BLaER1 treated with 17β-estradiol and CSF1 and Interleukin-3, amounts not matched to agents 10 nM and 100 nM (cell line): ENCODE measurements around the gene FOXA3.
"Not testable (repeated sequence)": the region's sequence is repeated elsewhere in the genome, so short reads cannot be mapped to it uniquely, and the experiment has no call there.

Source experiments
- H3K27ac ChIP-seq, 11 experiments: shearing (Covaris generic); formaldehyde crosslinking; 2 replicates each; pipeline ENCODE4 v1.8.1; 2022
- H3K27me3 ChIP-seq, 11 experiments: shearing (Covaris generic); formaldehyde crosslinking; 2 replicates each; pipeline ENCODE4 v1.8.1; 2022
- H3K36me3 ChIP-seq, 11 experiments: shearing (Covaris generic); formaldehyde crosslinking; 2 replicates each; pipeline ENCODE4 v1.8.1; 2022
- H3K4me1 ChIP-seq, 10 experiments: shearing (Covaris generic); formaldehyde crosslinking; 2 replicates each; pipeline ENCODE4 v1.8.1; 2022
- H3K4me2 ChIP-seq, 11 experiments: shearing (Covaris generic); formaldehyde crosslinking; 2 replicates each; pipeline ENCODE4 v1.8.1; 2022
- H3K4me3 ChIP-seq, 10 experiments: shearing (Covaris generic); formaldehyde crosslinking; 2 replicates each; pipeline ENCODE4 v1.8.1; 2022
- H3K9ac ChIP-seq, 11 experiments: shearing (Covaris generic); formaldehyde crosslinking; 2 replicates each; pipeline ENCODE4 v1.8.1; 2022
- H3K9me3 ChIP-seq, 11 experiments: shearing (Covaris generic); formaldehyde crosslinking; replicated peaks in 1 of 11; 2 replicates each; pipeline ENCODE4 v1.8.1; 2022
- H4K20me1 ChIP-seq, 11 experiments: shearing (Covaris generic); formaldehyde crosslinking; 2 replicates each; pipeline ENCODE4 v1.8.1; 2022
- Cebpa-rat ChIP-seq, 11 experiments: shearing (Covaris generic); IDR thresholded peaks; 2 replicates each; pipeline ENCODE4 v1.8.1; 2022

The FOXA3 gene

GRCh38 chr19:45864629-45865082, 530 bp downstream of the FOXA3 start:
- no peak for TF ChIP-seq Cebpa-rat (IDR thresholded peaks at IDR 0.05)
- peaks cover 12 to 23% (median 15%) of the 10 kb centered on the region in 11 experiments for H3K36me3 ChIP-seq
- H3K9me3 ChIP-seq = no peaks in the 10 kb centered on the region
- H3K4me2 ChIP-seq = peak overlapping the region in 4 of 11 experiments; percentile 78 to 93 (median 86); a peak in 5 of 22 replicates
- no peak overlapping the region; a peak in 2 of 20 replicates for H3K4me3 ChIP-seq
- no peak overlapping the region for H3K9ac ChIP-seq
- peaks cover 4 to 22% (median 13%) of the 10 kb centered on the region in 11 experiments; a peak in 15 of 22 replicates for H4K20me1 ChIP-seq
- no peak overlapping the region for H3K27ac ChIP-seq
- H3K4me1 ChIP-seq = peaks cover 21 to 26% (median 24%) of the 10 kb centered on the region in 10 experiments
- H3K27me3 ChIP-seq = peaks cover 31 to 48% (median 42%) of the 10 kb centered on the region in 11 experiments

GRCh38 chr19:45865269-45865948, 1.3 kb downstream of the FOXA3 start:
- H4K20me1 ChIP-seq = peaks cover 0 to 15% (median 8%) of the 10 kb centered on the region in 11 experiments; a peak in 14 of 22 replicates
- no peak overlapping the region for H3K4me2 ChIP-seq
- no peak overlapping the region for H3K4me3 ChIP-seq
- no peak for TF ChIP-seq Cebpa-rat (IDR thresholded peaks at IDR 0.05)
- no peak overlapping the region for H3K9ac ChIP-seq
- H3K27me3 ChIP-seq = peaks cover 31 to 48% (median 42%) of the 10 kb centered on the region in 11 experiments
- H3K9me3 ChIP-seq = no peaks in the 10 kb centered on the region
- H3K4me1 ChIP-seq = peaks cover 21 to 26% (median 24%) of the 10 kb centered on the region in 10 experiments
- peaks cover 5 to 15% (median 8%) of the 10 kb centered on the region in 11 experiments; a peak in 17 of 22 replicates for H3K36me3 ChIP-seq
- no peak overlapping the region for H3K27ac ChIP-seq

GRCh38 chr19:45866400-45867176, 2.5 kb downstream of the FOXA3 start:
- Histone ChIP-seq H3K36me3 (peaks cover 0 to 3% (median 0%) of the 10 kb centered on the region in 11 experiments; a peak in 3 of 22 replicates), H4K20me1 (peaks cover 0 to 7% (median 0%) of the 10 kb centered on the region in 11 experiments; a peak in 7 of 22 replicates), H3K9me3 (no peaks in the 10 kb centered on the region), H3K4me2 (no peak overlapping the region), H3K4me3 (no peak overlapping the region), H3K27ac (no peak overlapping the region), H3K4me1 (peaks cover 11 to 14% (median 12%) of the 10 kb centered on the region in 10 experiments), H3K9ac (no peak overlapping the region), H3K27me3 (peaks cover 31 to 48% (median 42%) of the 10 kb centered on the region in 11 experiments)
- TF ChIP-seq Cebpa-rat (IDR thresholded peaks at IDR 0.05) = no peak

- peaks cover 31 to 48% (median 42%) of the 10 kb centered on the region in 11 experiments for H3K27me3 ChIP-seq
- not testable (repeated sequence) for H4K20me1 ChIP-seq, H3K4me3 ChIP-seq, H3K4me1 ChIP-seq, H3K9ac ChIP-seq, H3K4me2 ChIP-seq, H3K27ac ChIP-seq, H3K9me3 ChIP-seq, H3K36me3 ChIP-seq
These were observed 3.1 kb downstream of the FOXA3 start for GRCh38 chr19:45867241-45867640.

- peaks cover 0 to 16% (median 8%) of the 10 kb centered on the region in 10 experiments; a peak in 17 of 20 replicates for H3K4me1 ChIP-seq
- no peak for TF ChIP-seq Cebpa-rat (IDR thresholded peaks at IDR 0.05)
- H3K27ac ChIP-seq = no peak overlapping the region
- no peaks in the 10 kb centered on the region for H4K20me1 ChIP-seq
- H3K36me3 ChIP-seq = no peaks in the 10 kb centered on the region
- H3K9ac ChIP-seq = no peak overlapping the region
- no peak overlapping the region for H3K4me3 ChIP-seq
- no peak overlapping the region for H3K4me2 ChIP-seq
- no peaks in the 10 kb centered on the region for H3K9me3 ChIP-seq
- peaks cover 7 to 21% (median 15%) of the 10 kb centered on the region in 11 experiments for H3K27me3 ChIP-seq
These were observed 6.7 kb downstream of the FOXA3 start for GRCh38 chr19:45870798-45871197.

- Histone ChIP-seq H3K4me3 (no peak overlapping the region), H4K20me1 (no peaks in the 10 kb centered on the region), H3K27ac (no peak overlapping the region), H3K36me3 (no peaks in the 10 kb centered on the region), H3K9me3 (no peaks in the 10 kb centered on the region), H3K27me3 (peaks cover 0 to 7% (median 2%) of the 10 kb centered on the region in 11 experiments; a peak in 8 of 22 replicates), H3K4me1 (peaks cover 15 to 31% (median 23%) of the 10 kb centered on the region in 10 experiments), H3K9ac (no peak overlapping the region), H3K4me2 (peak overlapping the region in 3 of 11 experiments; percentile 15 to 21 (median 18); a peak in 1 of 22 replicates)
- no peak for TF ChIP-seq Cebpa-rat (IDR thresholded peaks at IDR 0.05)
These were observed 8.2 kb downstream of the FOXA3 start for GRCh38 chr19:45872095-45872919.

- Histone ChIP-seq H3K9me3 (no peaks in the 10 kb centered on the region), H3K9ac (no peak overlapping the region), H3K27ac (no peak overlapping the region), H4K20me1 (0 out of 22 replicates have a peak, but pooled peaks cover 0 to 4% (median 0%) of the 10 kb centered on the region in 11 experiments), H3K36me3 (no peaks in the 10 kb centered on the region), H3K4me2 (peak overlapping the region in 2 of 11 experiments; percentile 15 to 18; a peak in 1 of 22 replicates), H3K4me3 (no peak overlapping the region), H3K27me3 (peaks cover 0 to 7% (median 0%) of the 10 kb centered on the region in 11 experiments; a peak in 2 of 22 replicates), H3K4me1 (peaks cover 22 to 41% (median 33%) of the 10 kb centered on the region in 10 experiments)
- no peak for TF ChIP-seq Cebpa-rat (IDR thresholded peaks at IDR 0.05)
These were observed 9.2 kb downstream of the FOXA3 start for GRCh38 chr19:45873219-45873772.

- peaks cover 0 to 17% (median 0%) of the 10 kb centered on the region in 11 experiments; a peak in 2 of 22 replicates for H3K27me3 ChIP-seq
- TF ChIP-seq Cebpa-rat (IDR thresholded peaks at IDR 0.05) = no peak
- no peaks in the 10 kb centered on the region for H3K9me3 ChIP-seq
- 0 out of 22 replicates have a peak, but pooled peaks cover 0 to 4% (median 0%) of the 10 kb centered on the region in 11 experiments for H4K20me1 ChIP-seq
- H3K36me3 ChIP-seq = no peaks in the 10 kb centered on the region
- H3K4me1 ChIP-seq = peaks cover 22 to 53% (median 46%) of the 10 kb centered on the region in 10 experiments
- no peak overlapping the region for H3K27ac ChIP-seq
- H3K4me2 ChIP-seq = peak overlapping the region in 3 of 11 experiments; percentile 98 to 99 (median 98); a peak in 1 of 22 replicates
- H3K9ac ChIP-seq = no peak overlapping the region
- no peak overlapping the region for H3K4me3 ChIP-seq
These were observed 10.5 kb downstream of the FOXA3 start for GRCh38 chr19:45874620-45874966.
